SU-DHL-6 (cell line): ENCODE data around the gene C5orf24.

Experiments
- CTCF ChIP-seq: fragments of 200-600 bp; sonication (generic); IDR thresholded peaks from one replicate; pipeline ENCODE4 v1.5.1; 2017; ENCODE audit warnings: antibody characterized with exemption, mild to moderate bottlenecking, low read length, moderate library complexity; ENCODE audit not compliant: insufficient read depth, poor library complexity, severe bottlenecking
- EZH2phosphoT487 ChIP-seq: fragments of 200-600 bp; sonication (generic), shearing (Covaris generic); conservative IDR thresholded peaks from 2 replicates; pipeline ENCODE4 v1.6.1; 2018; ENCODE audit warnings: mild to moderate bottlenecking, antibody characterized with exemption, low read length, moderate library complexity, mixed read lengths

DNA sequence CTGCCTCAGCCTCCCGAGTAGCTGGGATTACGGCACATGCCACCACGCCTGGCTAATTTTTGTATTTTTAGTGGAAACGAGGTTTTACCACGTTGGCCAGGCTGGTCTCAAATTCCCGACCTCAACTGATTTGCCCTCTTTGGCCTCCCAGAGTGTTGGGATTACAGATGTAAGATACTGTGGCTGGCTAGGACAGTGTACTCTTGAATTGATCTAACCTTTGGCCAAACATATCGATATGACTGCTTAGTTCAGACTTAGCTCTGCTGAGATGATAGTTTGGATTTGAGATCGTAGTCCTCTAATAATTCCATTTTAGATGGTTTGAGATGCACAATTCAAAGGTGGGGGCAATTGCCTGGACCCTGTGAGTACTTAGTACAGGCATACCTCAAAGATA is 43.6 kb downstream of the C5orf24 start:
- TF ChIP-seq CTCF: no peak
- TF ChIP-seq EZH2phosphoT487: no peak
